A673 (cell line): ENCODE measurements around the gene PACS1. TPM values are rescaled to one million over a fixed set of nuclear protein-coding genes. Genes with fewer than 3 reads are reported as not detected.

ENCODE experiments used
- BruUV-seq: library from RNA; stranded (reverse); fragments of 400-500 nt; replicated peaks from 2 replicates; lab custom pipeline; 2021; lab: Mats Ljungman, UMichigan
- CTCF ChIA-PET: fragments of 300-600 bp; sonication (Branson Sonifier 250); formaldehyde crosslinking; loops from one replicate; lab custom pipeline; 2022; ENCODE audit warnings: antibody characterized with exemption; lab: Charles Lee
- POLR2A ChIA-PET: fragments of 300-600 bp; sonication (Branson Sonifier 250); formaldehyde crosslinking; loops from one replicate; lab custom pipeline; 2022; ENCODE audit warnings: antibody characterized with exemption; ENCODE audit not compliant: low non-redundant PET; lab: Charles Lee
- DNase-seq: peaks from one replicate; pipeline ENCODE4 v3.0.0-alpha.2; 2015; ENCODE audit warnings: low spot score
- H3K27ac ChIP-seq: fragments of 200-600 bp; sonication (generic); 2 replicates; pipeline ENCODE4 v1.5.1; 2016; ENCODE audit warnings: mixed run types, low read depth, mild to moderate bottlenecking, mixed read lengths, antibody characterized with exemption, low read length; ENCODE audit not compliant: poor library complexity, severe bottlenecking
- H3K27me3 ChIP-seq: fragments of 200-600 bp; sonication (generic); replicated peaks from 2 replicates; pipeline ENCODE4 v1.6.1; 2017; ENCODE audit warnings: mixed run types, low read depth, mild to moderate bottlenecking, mixed read lengths, antibody characterized with exemption, low read length; ENCODE audit not compliant: insufficient read depth, poor library complexity
- H3K36me3 ChIP-seq: fragments of 200-600 bp; sonication (generic); 2 replicates; pipeline ENCODE4 v1.6.1; 2016; ENCODE audit warnings: mixed run types, mild to moderate bottlenecking, mixed read lengths, antibody characterized with exemption, low read length; ENCODE audit not compliant: insufficient read depth, poor library complexity, severe bottlenecking
- H3K4me1 ChIP-seq: fragments of 200-600 bp; sonication (generic); 2 replicates; pipeline ENCODE4 v1.6.1; 2017; ENCODE audit warnings: mixed run types, mild to moderate bottlenecking, mixed read lengths, antibody characterized with exemption, low read length; ENCODE audit not compliant: insufficient read depth, poor library complexity, severe bottlenecking
- H3K4me3 ChIP-seq: fragments of 200-600 bp; sonication (generic); 2 replicates; pipeline ENCODE4 v1.5.1; 2016; ENCODE audit warnings: low read depth, mixed run types, mild to moderate bottlenecking, mixed read lengths, low read length; ENCODE audit not compliant: poor library complexity, severe bottlenecking
- H3K9me3 ChIP-seq: fragments of 200-600 bp; sonication (generic); 2 replicates; pipeline ENCODE4 v1.6.1; 2016; ENCODE audit warnings: mixed run types, low read depth, mild to moderate bottlenecking, mixed read lengths, antibody characterized with exemption, low read length; ENCODE audit not compliant: poor library complexity, severe bottlenecking
- EZH2 ChIP-seq: fragments of 200-600 bp; sonication (generic); IDR thresholded peaks from 2 replicates; pipeline ENCODE4 v1.6.1; 2017; ENCODE audit warnings: borderline replicate concordance, low read depth, mild to moderate bottlenecking, mixed read lengths, antibody characterized with exemption, low read length; ENCODE audit not compliant: poor library complexity, severe bottlenecking
- intact Hi-C: fragments of 100-400 bp; cut with micrococcal nuclease; formaldehyde crosslinking; loops from one replicate; pipeline ENCODE4 v1.10.0; 2022; ENCODE audit not compliant: unreplicated experiment
- total RNA-seq: library from RNA; stranded (reverse); gene quantifications from 2 replicates; pipeline ENCODE4 v1.2.3, GENCODE V29; 2021
- TF ChIP-seq, protein P1 (sequence below): fragments of 300-800, 200-600 bp; sonication (generic); conservative IDR thresholded peaks from 2 replicates; pipeline ENCODE4 v1.5.1; 2017; ENCODE audit warnings: low read depth, mild to moderate bottlenecking, antibody characterized with exemption, low read length, moderate library complexity, mixed read lengths

PACS1 gene
- total RNA-seq, 1 experiment from 2014 or later: 75.7 TPM

DNA sequence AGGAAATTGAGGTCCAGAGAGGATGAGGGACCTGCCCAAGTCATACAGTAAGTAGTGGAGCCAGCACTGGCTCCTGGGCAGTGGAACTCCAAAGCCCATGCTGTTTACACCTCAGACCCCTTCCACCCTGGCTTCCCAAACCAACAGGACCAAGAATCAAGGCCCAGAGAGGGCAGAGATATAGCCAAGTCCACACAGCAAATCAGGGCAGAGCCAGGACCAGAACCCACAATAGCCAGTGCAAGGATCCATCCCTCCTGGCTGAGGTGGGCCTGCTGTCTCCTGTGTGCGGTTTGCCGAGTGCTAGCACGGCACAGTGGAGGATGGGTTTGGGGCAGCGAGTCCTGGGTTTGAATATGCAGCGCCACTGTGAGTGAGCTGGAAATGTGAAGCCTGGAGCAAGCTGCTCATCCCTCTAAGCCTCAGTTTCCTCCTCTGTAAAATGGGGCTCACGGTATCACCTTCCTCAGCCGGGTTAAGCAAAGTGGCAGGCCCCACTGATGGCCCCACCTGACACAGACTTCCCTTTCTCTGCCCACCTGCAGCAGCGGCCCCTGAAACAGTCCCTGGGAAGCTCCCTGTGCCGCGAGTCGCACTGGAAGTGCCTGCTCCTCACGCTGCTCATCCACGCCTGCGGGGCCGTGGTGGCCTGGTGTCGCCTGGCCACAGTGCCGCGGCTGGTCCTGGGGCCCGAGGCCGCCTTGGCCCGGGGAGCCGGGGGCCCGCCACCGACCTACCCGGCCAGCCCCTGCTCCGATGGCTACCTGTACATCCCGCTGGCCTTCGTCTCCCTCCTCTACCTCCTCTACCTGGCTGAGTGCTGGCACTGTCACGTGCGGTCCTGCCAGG is 223.9 kb downstream of the PACS1 start:
- no peaks in the 10 kb centered on the region for H3K27me3 ChIP-seq
- no peaks in the 10 kb centered on the region for H3K36me3 ChIP-seq
- DNase-seq: no peak
- no peaks in the 10 kb centered on the region for H3K9me3 ChIP-seq
- H3K4me3 ChIP-seq: no peak overlapping the region
- intact Hi-C loops: no loop called here
- CTCF ChIA-PET: interaction anchor here (0.6 kb wide), 1 partner anchor 10 kb away, joined by 7 read pairs; no protein-coding TSS in a partner anchor
- POLR2A ChIA-PET: no interaction called here
- no peak overlapping the region for H3K27ac ChIP-seq
- no TSS peak for BruUV-seq
- TF ChIP-seq EZH2: no peak
- TF ChIP-seq, protein P1, sequence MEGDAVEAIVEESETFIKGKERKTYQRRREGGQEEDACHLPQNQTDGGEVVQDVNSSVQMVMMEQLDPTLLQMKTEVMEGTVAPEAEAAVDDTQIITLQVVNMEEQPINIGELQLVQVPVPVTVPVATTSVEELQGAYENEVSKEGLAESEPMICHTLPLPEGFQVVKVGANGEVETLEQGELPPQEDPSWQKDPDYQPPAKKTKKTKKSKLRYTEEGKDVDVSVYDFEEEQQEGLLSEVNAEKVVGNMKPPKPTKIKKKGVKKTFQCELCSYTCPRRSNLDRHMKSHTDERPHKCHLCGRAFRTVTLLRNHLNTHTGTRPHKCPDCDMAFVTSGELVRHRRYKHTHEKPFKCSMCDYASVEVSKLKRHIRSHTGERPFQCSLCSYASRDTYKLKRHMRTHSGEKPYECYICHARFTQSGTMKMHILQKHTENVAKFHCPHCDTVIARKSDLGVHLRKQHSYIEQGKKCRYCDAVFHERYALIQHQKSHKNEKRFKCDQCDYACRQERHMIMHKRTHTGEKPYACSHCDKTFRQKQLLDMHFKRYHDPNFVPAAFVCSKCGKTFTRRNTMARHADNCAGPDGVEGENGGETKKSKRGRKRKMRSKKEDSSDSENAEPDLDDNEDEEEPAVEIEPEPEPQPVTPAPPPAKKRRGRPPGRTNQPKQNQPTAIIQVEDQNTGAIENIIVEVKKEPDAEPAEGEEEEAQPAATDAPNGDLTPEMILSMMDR: no peak
- peaks cover 12% of the 10 kb centered on the region for H3K4me1 ChIP-seq

Other genes starting within 250 kb of the PACS1 start
- 2.0 and 2.1 TPM in 2 replicates for gene SNX32, start 236.3 kb upstream of the PACS1 start, total RNA-seq
- gene CFL1, start 212.1 kb upstream of the PACS1 start, total RNA-seq: 1,449 and 1,649 TPM in 2 replicates
- gene MUS81, start 209.8 kb upstream of the PACS1 start, total RNA-seq: 64.6 and 77.4 TPM in 2 replicates
- gene EFEMP2, start 197.5 kb upstream of the PACS1 start, total RNA-seq: 31.2 and 37.6 TPM in 2 replicates
- gene CTSW, start 190.4 kb upstream of the PACS1 start, total RNA-seq: not detected in 2 replicates
- gene FIBP, start 181.8 kb upstream of the PACS1 start, total RNA-seq: 98.5 and 116 TPM in 2 replicates
- gene CCDC85B, start 179.6 kb upstream of the PACS1 start, total RNA-seq: 32.3 and 32.9 TPM in 2 replicates
- gene FOSL1, start 169.9 kb upstream of the PACS1 start, total RNA-seq: 12.6 and 29.0 TPM in 2 replicates
- 22.4 and 27.6 TPM in 2 replicates for gene C11orf68, start 151.2 kb upstream of the PACS1 start, total RNA-seq
- 122 and 124 TPM in 2 replicates for gene DRAP1, start 150.8 kb upstream of the PACS1 start, total RNA-seq
- not detected in 2 replicates for gene TSGA10IP, start 124.8 kb upstream of the PACS1 start, total RNA-seq
- 95.8 and 96.3 TPM in 2 replicates for gene SART1, start 108.5 kb upstream of the PACS1 start, total RNA-seq
- gene EIF1AD, start 68.1 kb upstream of the PACS1 start, total RNA-seq: 69.4 and 86.2 TPM in 2 replicates
- gene BANF1, start 67.8 kb upstream of the PACS1 start, total RNA-seq: 541 and 556 TPM in 2 replicates
- gene CST6, start 58.3 kb upstream of the PACS1 start, total RNA-seq: 2.3 and 3.9 TPM in 2 replicates
- not detected in 2 replicates for gene CATSPER1, start 43.8 kb upstream of the PACS1 start, total RNA-seq
- 1.8 and 2.0 TPM in 2 replicates for gene GAL3ST3, start 21.1 kb upstream of the PACS1 start, total RNA-seq
- gene SF3B2, start 17.9 kb upstream of the PACS1 start, total RNA-seq: 357 and 358 TPM in 2 replicates
- gene KLC2, start 187.4 kb downstream of the PACS1 start, total RNA-seq: 94.3 and 97.4 TPM in 2 replicates
- gene RAB1B, start 198.4 kb downstream of the PACS1 start, total RNA-seq: 171 and 186 TPM in 2 replicates
- gene CNIH2, start 207.9 kb downstream of the PACS1 start, total RNA-seq: 11.6 and 13.7 TPM in 2 replicates
- gene YIF1A, start 218.9 kb downstream of the PACS1 start, total RNA-seq: 125 and 128 TPM in 2 replicates
- gene TMEM151A, start 221.6 kb downstream of the PACS1 start, total RNA-seq: 1.5 and 1.7 TPM in 2 replicates
- gene CD248, start 246.8 kb downstream of the PACS1 start, total RNA-seq: 97.8 and 111 TPM in 2 replicates